DND-41 (cell line): Measurements from ENCODE around the gene LYVE1.

Source experiments
- EZH2 ChIP-seq: IDR thresholded peaks from 3 replicates; pipeline ENCODE4 v1.6.1; 2012; ENCODE audit warnings: borderline replicate concordance, low read depth, mild to moderate bottlenecking, moderate library complexity, low read length, inconsistent platforms; ENCODE audit not compliant: severe bottlenecking
- TF ChIP-seq, protein P1 (sequence below): IDR thresholded peaks from 2 replicates; pipeline ENCODE4 v1.5.1; 2012; ENCODE audit warnings: borderline replicate concordance, low read length, moderate library complexity, mild to moderate bottlenecking; ENCODE audit not compliant: poor library complexity, severe bottlenecking; ENCODE audit errors: extremely low read depth

DNA sequence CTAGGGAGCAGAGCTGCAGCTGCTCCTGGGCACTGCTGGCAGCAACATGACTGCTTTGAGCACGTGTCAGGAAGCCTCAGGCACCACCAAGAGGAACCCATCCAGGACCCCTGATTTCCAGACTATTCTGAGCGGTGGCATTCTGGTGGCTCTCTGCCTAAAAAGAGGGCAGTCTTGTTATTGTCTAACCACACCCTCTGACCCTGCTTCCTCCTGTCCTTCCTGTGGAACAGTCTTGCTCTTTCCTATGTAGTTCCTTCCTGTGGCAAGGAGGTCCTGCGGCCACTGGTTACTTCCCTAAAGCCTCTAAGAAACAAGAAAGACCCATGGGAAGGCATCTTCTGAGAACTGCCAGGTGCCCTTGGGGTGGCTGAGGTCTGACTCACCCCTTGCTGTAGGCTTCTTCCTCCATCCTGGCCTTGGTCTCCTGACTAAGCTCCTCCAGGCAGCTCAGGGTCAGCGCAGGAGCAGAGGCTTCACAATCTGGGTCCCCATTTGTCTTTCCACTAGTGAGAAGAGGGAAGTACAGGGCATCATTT, 13.1 kb upstream of the LYVE1 start:
- TF ChIP-seq, protein P1, sequence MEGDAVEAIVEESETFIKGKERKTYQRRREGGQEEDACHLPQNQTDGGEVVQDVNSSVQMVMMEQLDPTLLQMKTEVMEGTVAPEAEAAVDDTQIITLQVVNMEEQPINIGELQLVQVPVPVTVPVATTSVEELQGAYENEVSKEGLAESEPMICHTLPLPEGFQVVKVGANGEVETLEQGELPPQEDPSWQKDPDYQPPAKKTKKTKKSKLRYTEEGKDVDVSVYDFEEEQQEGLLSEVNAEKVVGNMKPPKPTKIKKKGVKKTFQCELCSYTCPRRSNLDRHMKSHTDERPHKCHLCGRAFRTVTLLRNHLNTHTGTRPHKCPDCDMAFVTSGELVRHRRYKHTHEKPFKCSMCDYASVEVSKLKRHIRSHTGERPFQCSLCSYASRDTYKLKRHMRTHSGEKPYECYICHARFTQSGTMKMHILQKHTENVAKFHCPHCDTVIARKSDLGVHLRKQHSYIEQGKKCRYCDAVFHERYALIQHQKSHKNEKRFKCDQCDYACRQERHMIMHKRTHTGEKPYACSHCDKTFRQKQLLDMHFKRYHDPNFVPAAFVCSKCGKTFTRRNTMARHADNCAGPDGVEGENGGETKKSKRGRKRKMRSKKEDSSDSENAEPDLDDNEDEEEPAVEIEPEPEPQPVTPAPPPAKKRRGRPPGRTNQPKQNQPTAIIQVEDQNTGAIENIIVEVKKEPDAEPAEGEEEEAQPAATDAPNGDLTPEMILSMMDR = no peak
- no peak for TF ChIP-seq EZH2
